Large intestine (tissue), 3 donors: Measurements from ENCODE around the gene ANK2. TPM values are rescaled to one million over a fixed set of nuclear protein-coding genes. Genes with fewer than 3 reads are reported as not detected.

ENCODE experiments used
- DNase-seq, 2 donors: peaks; one replicate each; pipeline versions ENCODE4 v3.0.0 to v3.0.0-alpha.2; 2013
- H3K27ac ChIP-seq: one replicate; pipeline ENCODE4 v1.5.1; 2013; ENCODE audit warnings: low read length
- H3K27me3 ChIP-seq: 2 replicates; pipeline ENCODE4 v1.6.1; 2013; ENCODE audit warnings: low read length; ENCODE audit not compliant: control insufficient read depth, insufficient read depth
- H3K36me3 ChIP-seq: 2 replicates; pipeline ENCODE4 v1.6.1; 2013; ENCODE audit warnings: low read length; ENCODE audit not compliant: control insufficient read depth, insufficient read depth
- H3K4me1 ChIP-seq: one replicate; pipeline ENCODE4 v1.6.1; 2013; ENCODE audit warnings: low read length; ENCODE audit not compliant: control insufficient read depth, insufficient read depth
- H3K4me3 ChIP-seq: one replicate; pipeline ENCODE4 v1.5.1; 2013; ENCODE audit warnings: low read length
- H3K9me3 ChIP-seq: one replicate; pipeline ENCODE4 v1.6.1; 2013; ENCODE audit warnings: mild to moderate bottlenecking, low read depth, low read length, moderate library complexity; ENCODE audit not compliant: control insufficient read depth
- WGBS: methylation state at CpG from one replicate; pipeline ENCODE4 v1.1.5; 2013; ENCODE audit warnings: low lambda C conversion rate; ENCODE audit not compliant: insufficient coverage; 5-methylcytosine and 5-hydroxymethylcytosine counted together
- polyA plus RNA-seq: library from polyadenylated mRNA; unstranded; fragments of 120-200 nt; gene quantifications from one replicate; pipeline ENCODE4 v1.2.1, GENCODE V29; 2013

The ANK2 gene
- polyA plus RNA-seq, 1 donor, result 50.4 TPM

- peaks cover 28% of the 10 kb centered on the region for H3K36me3 ChIP-seq
- DNase-seq, result no peak
- H3K27ac ChIP-seq, result no peak overlapping the region
- no CpG with 5 or more reads among the region's 1 CpG for WGBS
- no peaks in the 10 kb centered on the region for H3K9me3 ChIP-seq
- no peak overlapping the region for H3K4me3 ChIP-seq
- H3K4me1 ChIP-seq, result no peaks in the 10 kb centered on the region
- no peaks in the 10 kb centered on the region for H3K27me3 ChIP-seq
Measured at GRCh38 chr4:113294908-113295307, 245.5 kb downstream of the ANK2 start.

GRCh38 chr4:113300471-113300928, 251.0 kb downstream of the ANK2 start:
- peaks cover 4% of the 10 kb centered on the region for H3K36me3 ChIP-seq
- H3K9me3 ChIP-seq, result no peaks in the 10 kb centered on the region
- H3K27me3 ChIP-seq, result no peaks in the 10 kb centered on the region
- WGBS, result 61% methylated on average over 2 of the region's 5 CpGs
- no peak overlapping the region for H3K27ac ChIP-seq
- DNase-seq, result peak; percentile 37 to 68
- H3K4me3 ChIP-seq, result no peak overlapping the region
- no peaks in the 10 kb centered on the region for H3K4me1 ChIP-seq

- Histone ChIP-seq H3K36me3 (peaks cover 5% of the 10 kb centered on the region), H3K27me3 (no peaks in the 10 kb centered on the region), H3K4me1 (no peaks in the 10 kb centered on the region), H3K4me3 (no peak overlapping the region), H3K27ac (no peak overlapping the region), H3K9me3 (no peaks in the 10 kb centered on the region)
- no CpG with 5 or more reads among the region's 1 CpG for WGBS
- DNase-seq, result no peak
Measured at GRCh38 chr4:113302051-113302450, 252.6 kb downstream of the ANK2 start.

GRCh38 chr4:113303315-113303714, 253.9 kb downstream of the ANK2 start:
- Histone ChIP-seq H3K27ac (no peak overlapping the region), H3K9me3 (no peaks in the 10 kb centered on the region), H3K4me3 (no peak overlapping the region), H3K36me3 (peaks cover 2% of the 10 kb centered on the region), H3K4me1 (no peaks in the 10 kb centered on the region), H3K27me3 (no peaks in the 10 kb centered on the region)
- WGBS, result no CpG with 5 or more reads among the region's 1 CpG
- DNase-seq, result no peak

- Histone ChIP-seq H3K36me3 (peaks cover 16% of the 10 kb centered on the region), H3K27ac (no peak overlapping the region), H3K4me3 (no peak overlapping the region), H3K4me1 (no peaks in the 10 kb centered on the region), H3K27me3 (no peaks in the 10 kb centered on the region), H3K9me3 (no peaks in the 10 kb centered on the region)
- DNase-seq, result no peak
- WGBS, result no CpG with 5 or more reads among the region's 2 CpGs
Measured at GRCh38 chr4:113311047-113311446, 261.6 kb downstream of the ANK2 start.

GRCh38 chr4:113312529-113312928, 263.1 kb downstream of the ANK2 start:
- no peak for DNase-seq
- Histone ChIP-seq H3K27me3 (no peaks in the 10 kb centered on the region), H3K4me3 (no peak overlapping the region), H3K36me3 (peaks cover 20% of the 10 kb centered on the region), H3K9me3 (no peaks in the 10 kb centered on the region), H3K4me1 (no peaks in the 10 kb centered on the region), H3K27ac (no peak overlapping the region)
- 71% methylated on average over 1 of the region's 3 CpGs for WGBS

- H3K4me3 ChIP-seq, result no peak overlapping the region
- WGBS, result 100% methylated on average over 2 of the region's 3 CpGs
- no peak for DNase-seq
Measured at GRCh38 chr4:113314426-113314825, 265.0 kb downstream of the ANK2 start.

GRCh38 chr4:113316879-113317278, 267.4 kb downstream of the ANK2 start:
- Histone ChIP-seq H3K36me3 (peaks cover 17% of the 10 kb centered on the region), H3K9me3 (no peaks in the 10 kb centered on the region), H3K4me1 (no peaks in the 10 kb centered on the region), H3K27ac (no peak overlapping the region), H3K27me3 (no peaks in the 10 kb centered on the region), H3K4me3 (no peak overlapping the region)
- 100% methylated on average over 1 of the region's 4 CpGs for WGBS
- peak; percentile 7 to 13 for DNase-seq

More at GRCh38 chr4:113314426-113314825, 265.0 kb downstream of the ANK2 start:
- Histone ChIP-seq H3K27me3 (no peaks in the 10 kb centered on the region), H3K36me3 (peaks cover 22% of the 10 kb centered on the region), H3K9me3 (no peaks in the 10 kb centered on the region), H3K4me1 (no peaks in the 10 kb centered on the region), H3K27ac (no peak overlapping the region)

GRCh38 chr4:113317523-113317922, 268.1 kb downstream of the ANK2 start:
- Histone ChIP-seq H3K9me3 (no peaks in the 10 kb centered on the region), H3K4me3 (no peak overlapping the region), H3K4me1 (no peaks in the 10 kb centered on the region), H3K27me3 (no peaks in the 10 kb centered on the region), H3K27ac (no peak overlapping the region), H3K36me3 (peaks cover 13% of the 10 kb centered on the region)
- no CpG with 5 or more reads among the region's 5 CpGs for WGBS
- DNase-seq, result no peak

GRCh38 chr4:113322736-113323135, 273.3 kb downstream of the ANK2 start:
- H3K9me3 ChIP-seq, result no peaks in the 10 kb centered on the region
- peaks cover 7% of the 10 kb centered on the region for H3K4me1 ChIP-seq
- H3K36me3 ChIP-seq, result peaks cover 5% of the 10 kb centered on the region
- H3K27ac ChIP-seq, result no peak overlapping the region
- H3K27me3 ChIP-seq, result no peaks in the 10 kb centered on the region
- WGBS, result 76% methylated on average over 4 of the region's 5 CpGs
- DNase-seq, result no peak
- H3K4me3 ChIP-seq, result no peak overlapping the region

GRCh38 chr4:113325876-113326615, 276.6 kb downstream of the ANK2 start:
- 80% methylated on average over 3 of the region's 5 CpGs for WGBS
- H3K4me1 ChIP-seq, result peaks cover 7% of the 10 kb centered on the region
- H3K36me3 ChIP-seq, result peaks cover 14% of the 10 kb centered on the region
- H3K9me3 ChIP-seq, result no peaks in the 10 kb centered on the region
- H3K27ac ChIP-seq, result no peak overlapping the region
- H3K4me3 ChIP-seq, result no peak overlapping the region
- no peak for DNase-seq
- H3K27me3 ChIP-seq, result no peaks in the 10 kb centered on the region
